AG10803 (cell line): ENCODE measurements around the gene TMEM39A.

Experiments
- DNase-seq: peaks from one replicate; pipeline ENCODE4 v3.0.0; 2010; ENCODE audit warnings: low read depth
- H3K4me3 ChIP-seq: 2 replicates; pipeline ENCODE4 v1.5.1; 2011; ENCODE audit warnings: mild to moderate bottlenecking, low read length, control low read depth
- CTCF ChIP-seq: conservative IDR thresholded peaks from 2 replicates; pipeline ENCODE4 v1.5.1; 2011; ENCODE audit warnings: mild to moderate bottlenecking, low read length, control low read depth, inconsistent platforms

TMEM39A gene, protein sequence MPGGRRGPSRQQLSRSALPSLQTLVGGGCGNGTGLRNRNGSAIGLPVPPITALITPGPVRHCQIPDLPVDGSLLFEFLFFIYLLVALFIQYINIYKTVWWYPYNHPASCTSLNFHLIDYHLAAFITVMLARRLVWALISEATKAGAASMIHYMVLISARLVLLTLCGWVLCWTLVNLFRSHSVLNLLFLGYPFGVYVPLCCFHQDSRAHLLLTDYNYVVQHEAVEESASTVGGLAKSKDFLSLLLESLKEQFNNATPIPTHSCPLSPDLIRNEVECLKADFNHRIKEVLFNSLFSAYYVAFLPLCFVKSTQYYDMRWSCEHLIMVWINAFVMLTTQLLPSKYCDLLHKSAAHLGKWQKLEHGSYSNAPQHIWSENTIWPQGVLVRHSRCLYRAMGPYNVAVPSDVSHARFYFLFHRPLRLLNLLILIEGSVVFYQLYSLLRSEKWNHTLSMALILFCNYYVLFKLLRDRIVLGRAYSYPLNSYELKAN

GRCh38 chr3:119463171-119464169 lies at the start of gene TMEM39A:
Gene TMEM39A (minus strand): TSS chr3:119463615. CDS start chr3:119462074, 1,541 bp downstream.
- peak; percentile 98 for DNase-seq
- TF ChIP-seq CTCF: 0 out of 2 replicates have a peak, but pooled peaks have one; percentile 6
- peak within 1 kb of the TSS; percentile 99 for H3K4me3 ChIP-seq

DNA sequence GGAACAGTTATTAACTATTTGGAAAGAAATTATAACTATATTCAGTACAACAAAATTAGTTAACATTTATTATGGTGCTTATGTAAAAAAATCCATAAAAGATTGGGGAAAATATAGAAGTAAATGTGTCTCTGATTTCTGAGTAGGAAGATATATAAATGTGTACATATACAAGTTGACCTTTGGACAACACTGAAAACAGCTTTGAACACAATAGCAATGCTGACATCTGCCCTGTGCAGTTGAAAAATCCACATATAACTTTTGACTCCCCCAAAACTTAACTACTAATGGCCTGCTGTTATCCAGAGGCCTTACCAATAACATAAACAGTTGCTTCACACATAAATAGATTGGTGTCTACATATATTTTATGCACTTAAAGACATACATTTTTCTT lies 47.3 kb upstream of the TMEM39A start:
- H3K4me3 ChIP-seq: no peak overlapping the region
- DNase-seq: no peak
- TF ChIP-seq CTCF: no peak

DNA sequence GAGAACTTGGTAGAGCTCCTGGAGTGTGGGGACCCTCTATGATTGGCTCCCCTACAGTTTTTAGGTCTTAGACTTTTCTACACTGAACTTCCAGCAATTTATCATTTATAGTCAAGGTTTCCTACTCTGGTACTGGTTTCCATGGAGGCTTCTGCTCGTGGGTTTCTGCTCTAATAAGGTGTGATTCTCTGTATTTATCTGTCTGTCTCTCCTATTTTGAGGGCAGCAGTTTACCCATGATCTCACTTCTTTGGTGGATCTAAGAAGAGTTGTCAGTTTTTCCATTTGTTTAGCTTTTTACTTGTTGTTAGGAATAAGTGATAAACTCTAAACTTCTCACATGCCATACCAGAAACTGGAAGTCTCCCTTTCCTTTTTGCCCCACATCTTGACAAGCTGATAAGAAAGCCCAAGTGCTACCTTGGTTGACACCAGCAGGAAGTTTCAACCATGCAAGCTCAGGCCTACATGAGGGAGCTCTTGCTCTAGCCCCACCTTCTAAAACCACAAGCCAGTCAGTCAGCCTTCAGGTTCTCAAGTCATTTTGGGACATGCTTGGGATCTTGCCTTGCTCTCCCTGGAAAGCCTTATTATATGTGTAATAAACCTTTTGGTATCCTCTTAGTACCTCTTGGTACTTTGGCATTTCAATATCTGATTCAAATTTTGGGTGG lies 44.9 kb upstream of the TMEM39A start:
- no peak for TF ChIP-seq CTCF
- DNase-seq: no peak
- H3K4me3 ChIP-seq: no peak overlapping the region

- DNase-seq: no peak
- no peak overlapping the region for H3K4me3 ChIP-seq
- no peak for TF ChIP-seq CTCF
These were observed 44.0 kb upstream of the TMEM39A start for GRCh38 chr3:119507404-119507803.

GRCh38 chr3:119506631-119507030 lies 43.2 kb upstream of the TMEM39A start:
- no peak overlapping the region for H3K4me3 ChIP-seq
- no peak for DNase-seq
- TF ChIP-seq CTCF: no peak

DNA sequence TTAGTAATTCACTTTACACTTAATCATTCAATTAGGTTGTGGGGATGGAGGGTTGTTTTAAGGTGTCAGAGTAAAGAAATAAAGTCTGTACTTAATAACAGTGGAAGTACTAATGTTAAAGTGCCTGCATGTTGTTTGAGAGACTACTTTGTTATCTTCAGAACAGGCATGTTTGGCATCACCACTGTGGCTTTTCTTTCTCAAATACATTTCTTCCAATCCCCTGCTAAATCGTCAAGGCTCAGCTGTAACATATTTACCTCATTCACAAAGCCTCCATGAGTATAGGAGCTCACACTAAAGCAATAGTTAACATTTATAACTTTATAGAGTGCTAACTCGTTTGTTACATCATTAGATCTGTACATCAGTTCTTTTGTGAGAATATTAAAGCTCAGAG lies 37.5 kb upstream of the TMEM39A start:
- TF ChIP-seq CTCF: no peak
- no peak overlapping the region for H3K4me3 ChIP-seq
- DNase-seq: no peak
